ENCODE data around the gene ZNF784. TPM values are rescaled to one million over a fixed set of nuclear protein-coding genes. Genes with fewer than 3 reads are reported as not detected.

Gene ZNF784
- total and polyA plus RNA-seq, 2 of the 13 experiments (the other 11 are each of a cell fraction or from before 2014, with no cell fraction given), result 4.1 to 4.2 TPM

DNA sequence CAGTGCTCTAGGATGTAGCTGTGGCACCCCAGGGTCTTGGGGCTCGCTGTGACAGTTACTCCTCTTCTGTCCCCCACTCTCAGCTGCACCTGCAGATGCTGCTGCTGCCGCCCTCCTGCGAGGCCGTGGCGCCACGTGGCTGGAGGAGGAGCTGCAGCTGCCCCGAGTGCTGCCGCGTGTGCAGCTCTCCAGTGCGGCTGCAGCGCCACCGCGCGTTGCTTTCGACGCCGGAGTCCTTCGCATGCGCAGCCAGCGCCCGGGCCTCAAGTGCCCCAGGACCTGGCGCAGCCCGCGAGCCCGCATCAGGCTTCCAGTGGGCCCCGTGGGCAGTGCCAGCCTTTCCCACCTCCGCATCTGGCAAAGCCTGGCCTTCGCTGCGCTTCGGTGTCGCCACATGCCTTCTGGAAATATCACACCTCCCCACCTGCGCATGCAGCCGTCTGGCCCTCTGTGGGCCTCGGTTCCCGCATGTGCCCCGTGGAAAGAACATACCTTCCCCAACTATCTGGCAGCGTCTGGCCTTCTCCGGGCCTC is 15.7 kb upstream of the ZNF784 start (continued):
- TF ChIP-seq ZSCAN9 (CRISPR knock-in tag; IDR thresholded peaks at IDR 0.05; ENCODE audit: borderline replicate concordance) (no peak), ZNF253 (CRISPR knock-in tag; IDR thresholded peaks at IDR 0.05; ENCODE audit: borderline replicate concordance) (0 out of 2 replicates have a peak, but pooled peaks have one; percentile 32), ZNF703 (CRISPR knock-in tag; IDR thresholded peaks at IDR 0.05; ENCODE audit: borderline replicate concordance) (no peak), CREB1 (IDR thresholded peaks at IDR 0.05) (no peak), CREB1 (CRISPR knock-in tag; IDR thresholded peaks at IDR 0.05) (no peak), ZNF333 (CRISPR knock-in tag; IDR thresholded peaks at IDR 0.05; ENCODE audit: borderline replicate concordance) (no peak), MEF2D (CRISPR knock-in tag; IDR thresholded peaks at IDR 0.05) (no peak), KDM3A (CRISPR knock-in tag; IDR thresholded peaks at IDR 0.05; ENCODE audit: low read depth) (0 out of 2 replicates have a peak, but pooled peaks have one; percentile 31), NCOA2 (CRISPR knock-in tag; IDR thresholded peaks at IDR 0.05) (0 out of 2 replicates have a peak, but pooled peaks have one; percentile 12), ZNF773 (CRISPR knock-in tag; IDR thresholded peaks at IDR 0.05; ENCODE audit: borderline replicate concordance) (no peak), TEAD2 (CRISPR knock-in tag; IDR thresholded peaks at IDR 0.05) (no peak), ZBTB7B (CRISPR knock-in tag; IDR thresholded peaks at IDR 0.05) (no peak), ZSCAN12 (CRISPR knock-in tag; IDR thresholded peaks at IDR 0.05) (no peak), SP4 (CRISPR knock-in tag; IDR thresholded peaks at IDR 0.05) (no peak), MAFG (CRISPR knock-in tag; IDR thresholded peaks at IDR 0.05) (no peak), WIZ (CRISPR knock-in tag; IDR thresholded peaks at IDR 0.05) (no peak), ELF1 (CRISPR knock-in tag; IDR thresholded peaks at IDR 0.05) (no peak), KLF13 (CRISPR knock-in tag; IDR thresholded peaks at IDR 0.05) (no peak), MEIS1 (CRISPR knock-in tag; IDR thresholded peaks at IDR 0.05; ENCODE audit: borderline replicate concordance) (no peak)
- TF ChIP-seq, protein P1, sequence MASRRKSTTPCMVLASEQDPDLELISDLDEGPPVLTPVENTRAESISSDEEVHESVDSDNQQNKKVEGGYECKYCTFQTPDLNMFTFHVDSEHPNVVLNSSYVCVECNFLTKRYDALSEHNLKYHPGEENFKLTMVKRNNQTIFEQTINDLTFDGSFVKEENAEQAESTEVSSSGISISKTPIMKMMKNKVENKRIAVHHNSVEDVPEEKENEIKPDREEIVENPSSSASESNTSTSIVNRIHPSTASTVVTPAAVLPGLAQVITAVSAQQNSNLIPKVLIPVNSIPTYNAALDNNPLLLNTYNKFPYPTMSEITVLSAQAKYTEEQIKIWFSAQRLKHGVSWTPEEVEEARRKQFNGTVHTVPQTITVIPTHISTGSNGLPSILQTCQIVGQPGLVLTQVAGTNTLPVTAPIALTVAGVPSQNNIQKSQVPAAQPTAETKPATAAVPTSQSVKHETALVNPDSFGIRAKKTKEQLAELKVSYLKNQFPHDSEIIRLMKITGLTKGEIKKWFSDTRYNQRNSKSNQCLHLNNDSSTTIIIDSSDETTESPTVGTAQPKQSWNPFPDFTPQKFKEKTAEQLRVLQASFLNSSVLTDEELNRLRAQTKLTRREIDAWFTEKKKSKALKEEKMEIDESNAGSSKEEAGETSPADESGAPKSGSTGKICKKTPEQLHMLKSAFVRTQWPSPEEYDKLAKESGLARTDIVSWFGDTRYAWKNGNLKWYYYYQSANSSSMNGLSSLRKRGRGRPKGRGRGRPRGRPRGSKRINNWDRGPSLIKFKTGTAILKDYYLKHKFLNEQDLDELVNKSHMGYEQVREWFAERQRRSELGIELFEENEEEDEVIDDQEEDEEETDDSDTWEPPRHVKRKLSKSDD (CRISPR knock-in tag; IDR thresholded peaks at IDR 0.05; ENCODE audit: low read depth), result peak; percentile 60
- TF ChIP-seq, protein P2, sequence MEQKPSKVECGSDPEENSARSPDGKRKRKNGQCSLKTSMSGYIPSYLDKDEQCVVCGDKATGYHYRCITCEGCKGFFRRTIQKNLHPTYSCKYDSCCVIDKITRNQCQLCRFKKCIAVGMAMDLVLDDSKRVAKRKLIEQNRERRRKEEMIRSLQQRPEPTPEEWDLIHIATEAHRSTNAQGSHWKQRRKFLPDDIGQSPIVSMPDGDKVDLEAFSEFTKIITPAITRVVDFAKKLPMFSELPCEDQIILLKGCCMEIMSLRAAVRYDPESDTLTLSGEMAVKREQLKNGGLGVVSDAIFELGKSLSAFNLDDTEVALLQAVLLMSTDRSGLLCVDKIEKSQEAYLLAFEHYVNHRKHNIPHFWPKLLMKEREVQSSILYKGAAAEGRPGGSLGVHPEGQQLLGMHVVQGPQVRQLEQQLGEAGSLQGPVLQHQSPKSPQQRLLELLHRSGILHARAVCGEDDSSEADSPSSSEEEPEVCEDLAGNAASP (CRISPR knock-in tag; IDR thresholded peaks at IDR 0.05; ENCODE audit: borderline replicate concordance), result no peak
- TF ChIP-seq, protein P3, sequence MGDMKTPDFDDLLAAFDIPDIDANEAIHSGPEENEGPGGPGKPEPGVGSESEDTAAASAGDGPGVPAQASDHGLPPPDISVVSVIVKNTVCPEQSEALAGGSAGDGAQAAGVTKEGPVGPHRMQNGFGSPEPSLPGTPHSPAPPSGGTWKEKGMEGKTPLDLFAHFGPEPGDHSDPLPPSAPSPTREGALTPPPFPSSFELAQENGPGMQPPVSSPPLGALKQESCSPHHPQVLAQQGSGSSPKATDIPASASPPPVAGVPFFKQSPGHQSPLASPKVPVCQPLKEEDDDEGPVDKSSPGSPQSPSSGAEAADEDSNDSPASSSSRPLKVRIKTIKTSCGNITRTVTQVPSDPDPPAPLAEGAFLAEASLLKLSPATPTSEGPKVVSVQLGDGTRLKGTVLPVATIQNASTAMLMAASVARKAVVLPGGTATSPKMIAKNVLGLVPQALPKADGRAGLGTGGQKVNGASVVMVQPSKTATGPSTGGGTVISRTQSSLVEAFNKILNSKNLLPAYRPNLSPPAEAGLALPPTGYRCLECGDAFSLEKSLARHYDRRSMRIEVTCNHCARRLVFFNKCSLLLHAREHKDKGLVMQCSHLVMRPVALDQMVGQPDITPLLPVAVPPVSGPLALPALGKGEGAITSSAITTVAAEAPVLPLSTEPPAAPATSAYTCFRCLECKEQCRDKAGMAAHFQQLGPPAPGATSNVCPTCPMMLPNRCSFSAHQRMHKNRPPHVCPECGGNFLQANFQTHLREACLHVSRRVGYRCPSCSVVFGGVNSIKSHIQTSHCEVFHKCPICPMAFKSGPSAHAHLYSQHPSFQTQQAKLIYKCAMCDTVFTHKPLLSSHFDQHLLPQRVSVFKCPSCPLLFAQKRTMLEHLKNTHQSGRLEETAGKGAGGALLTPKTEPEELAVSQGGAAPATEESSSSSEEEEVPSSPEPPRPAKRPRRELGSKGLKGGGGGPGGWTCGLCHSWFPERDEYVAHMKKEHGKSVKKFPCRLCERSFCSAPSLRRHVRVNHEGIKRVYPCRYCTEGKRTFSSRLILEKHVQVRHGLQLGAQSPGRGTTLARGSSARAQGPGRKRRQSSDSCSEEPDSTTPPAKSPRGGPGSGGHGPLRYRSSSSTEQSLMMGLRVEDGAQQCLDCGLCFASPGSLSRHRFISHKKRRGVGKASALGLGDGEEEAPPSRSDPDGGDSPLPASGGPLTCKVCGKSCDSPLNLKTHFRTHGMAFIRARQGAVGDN (CRISPR knock-in tag; IDR thresholded peaks at IDR 0.05), result peak; percentile 83; the same call in 1 of the 2 replicates
- TF ChIP-seq, protein P4, sequence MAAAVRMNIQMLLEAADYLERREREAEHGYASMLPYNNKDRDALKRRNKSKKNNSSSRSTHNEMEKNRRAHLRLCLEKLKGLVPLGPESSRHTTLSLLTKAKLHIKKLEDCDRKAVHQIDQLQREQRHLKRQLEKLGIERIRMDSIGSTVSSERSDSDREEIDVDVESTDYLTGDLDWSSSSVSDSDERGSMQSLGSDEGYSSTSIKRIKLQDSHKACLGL (CRISPR knock-in tag; IDR thresholded peaks at IDR 0.05), result peak; percentile 56; the same call in 1 of the 2 replicates

Data from HepG2 (cell line).